HS-5 (cell line): ENCODE measurements around the gene UGT1A7.

Experiments
- DNase-seq: peaks from one replicate; pipeline ENCODE4 v3.0.0-alpha.2; 2012; ENCODE audit warnings: low read depth

Gene UGT1A7

GRCh38 chr2:233761040-233761769, 79.5 kb downstream of the UGT1A7 start:
- no peak for DNase-seq

- peak; percentile 3 for DNase-seq
Measured at GRCh38 chr2:233764264-233764663, 82.6 kb downstream of the UGT1A7 start.

GRCh38 chr2:233764761-233765160, 83.1 kb downstream of the UGT1A7 start:
- no peak for DNase-seq

- no peak for DNase-seq
Measured at GRCh38 chr2:233766416-233766815, 84.7 kb downstream of the UGT1A7 start.

- no peak for DNase-seq
Measured at GRCh38 chr2:233768076-233768475, 86.4 kb downstream of the UGT1A7 start.

- DNase-seq = no peak
Measured at GRCh38 chr2:233769260-233769659, 87.6 kb downstream of the UGT1A7 start.

GRCh38 chr2:233772153-233772552, 90.5 kb downstream of the UGT1A7 start:
- DNase-seq = no peak

GRCh38 chr2:233772583-233772982, 90.9 kb downstream of the UGT1A7 start:
- no peak for DNase-seq

- no peak for DNase-seq
Measured at GRCh38 chr2:233773854-233774253, 92.2 kb downstream of the UGT1A7 start.

GRCh38 chr2:233775414-233775813, 93.7 kb downstream of the UGT1A7 start:
- no peak for DNase-seq

- DNase-seq = no peak
Measured at GRCh38 chr2:233778030-233778429, 96.3 kb downstream of the UGT1A7 start, which contains the start of gene MROH2A. MROH2A (plus strand) TSS chr2:233778330; CDS start chr2:233779359, 1,029 bp downstream.

- DNase-seq = no peak
Measured at GRCh38 chr2:233779722-233780121, 98.0 kb downstream of the UGT1A7 start.

GRCh38 chr2:233780771-233781170, 99.1 kb downstream of the UGT1A7 start:
- DNase-seq = no peak

- DNase-seq = no peak
Measured at GRCh38 chr2:233789554-233789953, 107.9 kb downstream of the UGT1A7 start.

- DNase-seq = no peak
Measured at GRCh38 chr2:233791151-233791882, 109.6 kb downstream of the UGT1A7 start.

- no peak for DNase-seq
Measured at GRCh38 chr2:233791883-233792329, 110.2 kb downstream of the UGT1A7 start.

GRCh38 chr2:233792720-233793119, 111.0 kb downstream of the UGT1A7 start:
- DNase-seq = no peak

- no peak for DNase-seq
Measured at GRCh38 chr2:233793465-233794127, 111.9 kb downstream of the UGT1A7 start.

- no peak for DNase-seq
Measured at GRCh38 chr2:233794128-233794658, 112.5 kb downstream of the UGT1A7 start.

- no peak for DNase-seq
Measured at GRCh38 chr2:233795735-233796171, 114.1 kb downstream of the UGT1A7 start.

GRCh38 chr2:233796254-233796653, 114.6 kb downstream of the UGT1A7 start:
- no peak for DNase-seq

GRCh38 chr2:233798335-233799086, 116.8 kb downstream of the UGT1A7 start:
- no peak for DNase-seq
